Measurements from ENCODE around the gene USP7. TPM values are rescaled to one million over a fixed set of nuclear protein-coding genes. Genes with fewer than 3 reads are reported as not detected.

Gene USP7
- polyA plus RNA-seq, 2 of the 4 experiments (the other 2 are of a cell fraction): 39.6 to 65.9 TPM

- FAIRE-seq: no peak
- peak; percentile 87 for TF ChIP-seq RAD21 (conservative IDR thresholded peaks at IDR 0.05 in 1 of 2, IDR thresholded peaks at IDR 0.05 in 1 of 2)
- peak; percentile 86 for TF ChIP-seq SMC3 (IDR thresholded peaks at IDR 0.05)
- TF ChIP-seq CHD2 (IDR thresholded peaks at IDR 0.05; ENCODE audit: low read length, partially characterized antibody): no peak
- TF ChIP-seq, protein P1, sequence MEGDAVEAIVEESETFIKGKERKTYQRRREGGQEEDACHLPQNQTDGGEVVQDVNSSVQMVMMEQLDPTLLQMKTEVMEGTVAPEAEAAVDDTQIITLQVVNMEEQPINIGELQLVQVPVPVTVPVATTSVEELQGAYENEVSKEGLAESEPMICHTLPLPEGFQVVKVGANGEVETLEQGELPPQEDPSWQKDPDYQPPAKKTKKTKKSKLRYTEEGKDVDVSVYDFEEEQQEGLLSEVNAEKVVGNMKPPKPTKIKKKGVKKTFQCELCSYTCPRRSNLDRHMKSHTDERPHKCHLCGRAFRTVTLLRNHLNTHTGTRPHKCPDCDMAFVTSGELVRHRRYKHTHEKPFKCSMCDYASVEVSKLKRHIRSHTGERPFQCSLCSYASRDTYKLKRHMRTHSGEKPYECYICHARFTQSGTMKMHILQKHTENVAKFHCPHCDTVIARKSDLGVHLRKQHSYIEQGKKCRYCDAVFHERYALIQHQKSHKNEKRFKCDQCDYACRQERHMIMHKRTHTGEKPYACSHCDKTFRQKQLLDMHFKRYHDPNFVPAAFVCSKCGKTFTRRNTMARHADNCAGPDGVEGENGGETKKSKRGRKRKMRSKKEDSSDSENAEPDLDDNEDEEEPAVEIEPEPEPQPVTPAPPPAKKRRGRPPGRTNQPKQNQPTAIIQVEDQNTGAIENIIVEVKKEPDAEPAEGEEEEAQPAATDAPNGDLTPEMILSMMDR (IDR thresholded peaks at IDR 0.05): peak; percentile 83
- TF ChIP-seq, protein P2, sequence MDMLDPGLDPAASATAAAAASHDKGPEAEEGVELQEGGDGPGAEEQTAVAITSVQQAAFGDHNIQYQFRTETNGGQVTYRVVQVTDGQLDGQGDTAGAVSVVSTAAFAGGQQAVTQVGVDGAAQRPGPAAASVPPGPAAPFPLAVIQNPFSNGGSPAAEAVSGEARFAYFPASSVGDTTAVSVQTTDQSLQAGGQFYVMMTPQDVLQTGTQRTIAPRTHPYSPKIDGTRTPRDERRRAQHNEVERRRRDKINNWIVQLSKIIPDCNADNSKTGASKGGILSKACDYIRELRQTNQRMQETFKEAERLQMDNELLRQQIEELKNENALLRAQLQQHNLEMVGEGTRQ (IDR thresholded peaks at IDR 0.05): no peak
- CTCF ChIA-PET: interaction anchor here (0.6 to 4.2 kb wide), 63 partner anchors 10 to 436 kb away, joined by 3 to 73 read pairs (median 5); partner anchors contain the start of genes HAPSTR1, LITAFD and USP7
- H3K27ac ChIP-seq: peak overlapping the region; percentile 59 to 79
- DNase-seq (ENCODE audit: low read depth in 1 of 2, low spot score in 1 of 2): peak; percentile 74 to 97
- POLR2A ChIA-PET: interaction anchor here (0.8 to 1.5 kb wide), 5 partner anchors 39 to 147 kb away, joined by 3 to 11 read pairs (median 3); partner anchors contain the start of genes CARHSP1 and HAPSTR1
- no peak overlapping the region for H3K4me3 ChIP-seq
- peaks cover 3% of the 10 kb centered on the region; the same call in 1 of the 3 replicates for H3K4me1 ChIP-seq
- ATAC-seq: peak; percentile 100
- no peaks in the 10 kb centered on the region; the same call in 2 of the 3 replicates for H3K9me3 ChIP-seq
- whole genome bisulfite sequencing (ENCODE audit: missing lambda C conversion rate): 21% methylated on average over 24 of the region's 26 CpGs
- peak overlapping the region; percentile 63 for H3K4me2 ChIP-seq
These were observed 45.0 kb upstream of the USP7 start for GRCh38 chr16:9008601-9009260.

GRCh38 chr16:9007177-9007794 lies 43.6 kb upstream of the USP7 start:
- no peak for FAIRE-seq
- no peak overlapping the region for H3K4me3 ChIP-seq
- CTCF ChIA-PET: interaction anchor here (0.7 to 4.2 kb wide), 12 partner anchors 11 to 127 kb away, joined by 3 to 73 read pairs (median 14); no protein-coding TSS in a partner anchor
- ATAC-seq: no peak
- peaks cover 3% of the 10 kb centered on the region; the same call in 1 of the 3 replicates for H3K4me1 ChIP-seq
- POLR2A ChIA-PET: interaction anchor here (0.5 kb wide), 1 partner anchor 10 kb away, joined by 5 read pairs; no protein-coding TSS in a partner anchor
- no peak for DNase-seq (ENCODE audit: low read depth in 1 of 2, low spot score in 1 of 2)
- no peaks in the 10 kb centered on the region for H3K9me3 ChIP-seq
- H3K27ac ChIP-seq: no peak overlapping the region
- no peak overlapping the region for H3K4me2 ChIP-seq
- WGBS (ENCODE audit: missing lambda C conversion rate): 75% methylated on average over 16 of the region's 17 CpGs
- TF ChIP-seq EHF (CRISPR knock-in tag; IDR thresholded peaks at IDR 0.05): no peak
- no peak for TF ChIP-seq ZSCAN20 (CRISPR knock-in tag; IDR thresholded peaks at IDR 0.05)
- TF ChIP-seq ESRRA (IDR thresholded peaks at IDR 0.05; ENCODE audit: borderline replicate concordance, low read length): no peak
- no peak for TF ChIP-seq ZFP36 (IDR thresholded peaks at IDR 0.05; ENCODE audit: borderline replicate concordance, partially characterized antibody)
- no peak for TF ChIP-seq NPAS2 (CRISPR knock-in tag; IDR thresholded peaks at IDR 0.05; ENCODE audit: borderline replicate concordance)

DNA sequence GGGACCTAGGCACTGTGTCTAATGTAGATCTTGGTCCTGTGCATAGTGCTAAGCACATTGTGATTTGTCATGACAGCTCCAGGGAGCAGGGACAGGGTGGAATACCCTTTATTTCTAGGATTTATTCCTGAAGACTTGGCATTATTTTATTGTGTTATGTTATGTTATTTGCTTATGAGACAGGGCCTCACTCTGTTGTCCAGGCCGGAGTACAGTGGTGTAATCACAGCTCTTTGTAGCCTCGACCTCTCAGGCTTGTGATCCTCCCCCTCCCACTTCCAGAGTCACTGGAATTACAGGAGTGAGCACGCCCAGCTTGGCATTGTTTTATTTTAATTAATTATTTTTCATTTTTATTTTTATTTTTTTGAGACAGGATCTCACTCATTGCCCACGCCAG lies 40.5 kb upstream of the USP7 start:
- no peak for DNase-seq (ENCODE audit: low read depth in 1 of 2, low spot score in 1 of 2)
- Histone ChIP-seq H3K4me1 (peaks cover 3% of the 10 kb centered on the region; the same call in 1 of the 3 replicates), H3K27ac (no peak overlapping the region), H3K4me3 (no peak overlapping the region), H3K4me2 (no peak overlapping the region), H3K9me3 (no peaks in the 10 kb centered on the region)
- ChIA-PET CTCF (no interaction called here), POLR2A (no interaction called here)
- ATAC-seq: no peak
- TF ChIP-seq JUNB (IDR thresholded peaks at IDR 0.05) (no peak), ZFP36 (IDR thresholded peaks at IDR 0.05; ENCODE audit: borderline replicate concordance, partially characterized antibody) (no peak)
- TF ChIP-seq, protein P3, sequence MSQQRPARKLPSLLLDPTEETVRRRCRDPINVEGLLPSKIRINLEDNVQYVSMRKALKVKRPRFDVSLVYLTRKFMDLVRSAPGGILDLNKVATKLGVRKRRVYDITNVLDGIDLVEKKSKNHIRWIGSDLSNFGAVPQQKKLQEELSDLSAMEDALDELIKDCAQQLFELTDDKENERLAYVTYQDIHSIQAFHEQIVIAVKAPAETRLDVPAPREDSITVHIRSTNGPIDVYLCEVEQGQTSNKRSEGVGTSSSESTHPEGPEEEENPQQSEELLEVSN (IDR thresholded peaks at IDR 0.05; ENCODE audit: borderline replicate concordance, low read depth): no peak
- FAIRE-seq: no peak
- WGBS (ENCODE audit: missing lambda C conversion rate): 67% methylated on average over 4 of the region's 4 CpGs

GRCh38 chr16:9003763-9004162 lies 40.1 kb upstream of the USP7 start:
- no peak for DNase-seq (ENCODE audit: low read depth in 1 of 2, low spot score in 1 of 2)
- no peaks in the 10 kb centered on the region for H3K9me3 ChIP-seq
- no peak overlapping the region for H3K4me2 ChIP-seq
- peaks cover 3% of the 10 kb centered on the region; the same call in 1 of the 3 replicates for H3K4me1 ChIP-seq
- no peak overlapping the region for H3K4me3 ChIP-seq
- POLR2A ChIA-PET: no interaction called here
- no peak for FAIRE-seq
- CTCF ChIA-PET: interaction anchor here (0.6 to 1.0 kb wide), 2 partner anchors 63 to 358 kb away, joined by 3 to 4 read pairs; no protein-coding TSS in a partner anchor
- WGBS (ENCODE audit: missing lambda C conversion rate): 76% methylated on average over 3 of the region's 3 CpGs
- H3K27ac ChIP-seq: no peak overlapping the region
- no peak for ATAC-seq
- TF ChIP-seq TFCP2L1 (CRISPR knock-in tag; IDR thresholded peaks at IDR 0.05): no peak
- no peak for TF ChIP-seq FOSB (CRISPR knock-in tag; IDR thresholded peaks at IDR 0.05)
- TF ChIP-seq, protein P3 (IDR thresholded peaks at IDR 0.05; ENCODE audit: borderline replicate concordance, low read depth): no peak
- no peak for TF ChIP-seq CEBPB (IDR thresholded peaks at IDR 0.05)
- no peak for TF ChIP-seq NPAS2 (CRISPR knock-in tag; IDR thresholded peaks at IDR 0.05; ENCODE audit: borderline replicate concordance)
- TF ChIP-seq, protein P4, sequence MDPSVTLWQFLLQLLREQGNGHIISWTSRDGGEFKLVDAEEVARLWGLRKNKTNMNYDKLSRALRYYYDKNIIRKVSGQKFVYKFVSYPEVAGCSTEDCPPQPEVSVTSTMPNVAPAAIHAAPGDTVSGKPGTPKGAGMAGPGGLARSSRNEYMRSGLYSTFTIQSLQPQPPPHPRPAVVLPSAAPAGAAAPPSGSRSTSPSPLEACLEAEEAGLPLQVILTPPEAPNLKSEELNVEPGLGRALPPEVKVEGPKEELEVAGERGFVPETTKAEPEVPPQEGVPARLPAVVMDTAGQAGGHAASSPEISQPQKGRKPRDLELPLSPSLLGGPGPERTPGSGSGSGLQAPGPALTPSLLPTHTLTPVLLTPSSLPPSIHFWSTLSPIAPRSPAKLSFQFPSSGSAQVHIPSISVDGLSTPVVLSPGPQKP (IDR thresholded peaks at IDR 0.05; ENCODE audit: low read depth, low read length): no peak
- TF ChIP-seq SREBF2 (IDR thresholded peaks at IDR 0.05): no peak
- no peak for TF ChIP-seq GATA3 (IDR thresholded peaks at IDR 0.05; ENCODE audit: borderline replicate concordance)
- TF ChIP-seq ZFP36 (IDR thresholded peaks at IDR 0.05; ENCODE audit: borderline replicate concordance, partially characterized antibody): no peak
- no peak for TF ChIP-seq FOXS1 (CRISPR knock-in tag; IDR thresholded peaks at IDR 0.05)
- TF ChIP-seq, protein P5, sequence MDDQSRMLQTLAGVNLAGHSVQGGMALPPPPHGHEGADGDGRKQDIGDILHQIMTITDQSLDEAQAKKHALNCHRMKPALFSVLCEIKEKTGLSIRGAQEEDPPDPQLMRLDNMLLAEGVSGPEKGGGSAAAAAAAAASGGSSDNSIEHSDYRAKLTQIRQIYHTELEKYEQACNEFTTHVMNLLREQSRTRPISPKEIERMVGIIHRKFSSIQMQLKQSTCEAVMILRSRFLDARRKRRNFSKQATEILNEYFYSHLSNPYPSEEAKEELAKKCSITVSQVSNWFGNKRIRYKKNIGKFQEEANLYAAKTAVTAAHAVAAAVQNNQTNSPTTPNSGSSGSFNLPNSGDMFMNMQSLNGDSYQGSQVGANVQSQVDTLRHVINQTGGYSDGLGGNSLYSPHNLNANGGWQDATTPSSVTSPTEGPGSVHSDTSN (IDR thresholded peaks at IDR 0.05): no peak
- no peak for TF ChIP-seq POLR2AphosphoS2 (conservative IDR thresholded peaks at IDR 0.05; ENCODE audit: low read length)

Measured in A549 (cell line).